ENCODE results near the gene IFITM1.
"Not testable (repeated sequence)": the region's sequence is repeated elsewhere in the genome, so short reads cannot be mapped to it uniquely, and the experiment has no call there.

Gene IFITM1

GRCh38 chr11:319888-320273 lies 6.0 kb downstream of the IFITM1 start:
- not testable (repeated sequence) for H3K36me3 ChIP-seq (ENCODE audit: control insufficient read depth, insufficient read depth, low read length); H3K9me3 ChIP-seq (ENCODE audit: control insufficient read depth, low read length); H3K27me3 ChIP-seq (replicated peaks; ENCODE audit: control insufficient read depth, insufficient read depth, low read length, poor library complexity, severe bottlenecking); DNase-seq
- Histone ChIP-seq H3K27ac (ENCODE audit: insufficient read depth, low read length, poor library complexity, severe bottlenecking) (peak overlapping the region; percentile 58), H3K4me1 (ENCODE audit: control insufficient read depth, insufficient read depth, low read length, poor library complexity, severe bottlenecking) (peaks cover 13% of the 10 kb centered on the region), H3K4me3 (ENCODE audit: insufficient read depth, low read depth, low read length, poor library complexity, severe bottlenecking) (peak overlapping the region; percentile 39)

DNA sequence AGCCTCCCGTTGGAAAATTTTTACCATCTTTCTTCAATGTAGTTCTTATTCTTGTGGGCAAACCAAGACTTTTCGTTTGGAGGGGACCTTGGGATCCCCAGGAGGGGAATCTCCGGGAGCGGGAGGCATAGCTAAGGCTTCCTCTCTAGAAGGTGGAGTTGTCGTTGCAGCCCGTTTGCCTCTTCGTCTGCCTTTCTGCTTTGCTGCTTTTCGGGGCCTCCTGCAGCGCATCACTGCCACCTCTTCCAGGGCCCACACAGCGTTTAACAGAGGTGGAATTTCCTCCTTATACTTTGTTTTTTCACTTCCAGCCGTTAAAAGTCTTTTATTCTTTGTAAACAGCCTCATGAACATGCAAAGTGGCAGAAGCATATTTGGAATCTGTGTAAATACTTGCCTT lies 10.3 kb downstream of the IFITM1 start:
- H3K9me3 ChIP-seq (ENCODE audit: control insufficient read depth, low read length), result no peaks in the 10 kb centered on the region
- H3K4me3 ChIP-seq (ENCODE audit: insufficient read depth, low read depth, low read length, poor library complexity, severe bottlenecking), result no peak overlapping the region
- no peak overlapping the region for H3K27ac ChIP-seq (ENCODE audit: insufficient read depth, low read length, poor library complexity, severe bottlenecking)
- no peaks in the 10 kb centered on the region for H3K36me3 ChIP-seq (ENCODE audit: control insufficient read depth, insufficient read depth, low read length)
- no peaks in the 10 kb centered on the region for H3K27me3 ChIP-seq (replicated peaks; ENCODE audit: control insufficient read depth, insufficient read depth, low read length, poor library complexity, severe bottlenecking)
- H3K4me1 ChIP-seq (ENCODE audit: control insufficient read depth, insufficient read depth, low read length, poor library complexity, severe bottlenecking), result peaks cover 25% of the 10 kb centered on the region
- no peak for DNase-seq

GRCh38 chr11:324593-325517 lies 11.0 kb downstream of the IFITM1 start:
- peaks cover 25% of the 10 kb centered on the region for H3K4me1 ChIP-seq (ENCODE audit: control insufficient read depth, insufficient read depth, low read length, poor library complexity, severe bottlenecking)
- DNase-seq; H3K27ac ChIP-seq (ENCODE audit: insufficient read depth, low read length, poor library complexity, severe bottlenecking); H3K9me3 ChIP-seq (ENCODE audit: control insufficient read depth, low read length); H3K4me3 ChIP-seq (ENCODE audit: insufficient read depth, low read depth, low read length, poor library complexity, severe bottlenecking); H3K27me3 ChIP-seq (replicated peaks; ENCODE audit: control insufficient read depth, insufficient read depth, low read length, poor library complexity, severe bottlenecking); H3K36me3 ChIP-seq (ENCODE audit: control insufficient read depth, insufficient read depth, low read length): not testable (repeated sequence)

DNA sequence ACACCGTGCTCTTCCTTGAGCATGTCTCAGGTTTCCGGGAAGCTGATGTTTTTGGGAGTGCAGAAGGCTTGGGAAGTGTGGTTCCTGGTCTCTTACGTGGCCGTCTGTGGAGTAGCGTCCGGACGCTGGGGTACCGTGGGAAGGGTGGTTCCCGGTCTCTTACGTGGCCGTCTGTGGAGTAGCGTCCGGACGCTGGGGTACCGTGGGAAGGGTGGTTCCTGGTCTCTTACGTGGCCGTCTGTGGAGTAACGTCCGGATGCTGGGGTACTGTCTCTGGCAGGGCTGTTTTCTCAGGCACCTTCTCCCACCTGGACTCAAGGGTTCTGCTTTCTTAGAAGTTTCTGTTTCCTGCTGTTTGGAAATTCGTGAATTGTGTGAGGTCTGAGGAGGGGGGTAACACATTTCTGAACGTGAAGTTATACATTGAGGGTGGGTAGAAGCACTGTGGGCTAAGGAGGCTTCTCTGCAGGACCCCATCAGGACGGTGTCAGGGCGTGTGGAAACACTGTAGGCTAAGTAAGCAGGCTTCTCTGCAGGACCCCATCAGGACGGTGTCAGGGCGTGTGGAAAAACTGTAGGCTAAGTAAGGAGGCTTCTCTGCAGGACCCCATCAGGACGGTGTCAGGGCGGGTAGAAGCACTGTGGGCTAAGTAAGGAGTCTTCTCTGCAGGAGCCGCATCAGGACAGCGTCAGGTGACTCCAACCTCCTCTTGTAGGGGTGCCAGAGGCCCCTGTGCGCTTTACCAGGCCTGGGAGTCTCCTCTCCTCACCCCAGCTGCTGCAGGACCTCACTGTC lies 12.2 kb downstream of the IFITM1 start:
- H3K9me3 ChIP-seq (ENCODE audit: control insufficient read depth, low read length), result no peaks in the 10 kb centered on the region
- H3K4me3 ChIP-seq (ENCODE audit: insufficient read depth, low read depth, low read length, poor library complexity, severe bottlenecking), result no peak overlapping the region
- peaks cover 33% of the 10 kb centered on the region for H3K4me1 ChIP-seq (ENCODE audit: control insufficient read depth, insufficient read depth, low read length, poor library complexity, severe bottlenecking)
- H3K27me3 ChIP-seq (replicated peaks; ENCODE audit: control insufficient read depth, insufficient read depth, low read length, poor library complexity, severe bottlenecking), result no peaks in the 10 kb centered on the region
- no peak for DNase-seq
- H3K36me3 ChIP-seq (ENCODE audit: control insufficient read depth, insufficient read depth, low read length), result no peaks in the 10 kb centered on the region
- peak overlapping the region; percentile 74 for H3K27ac ChIP-seq (ENCODE audit: insufficient read depth, low read length, poor library complexity, severe bottlenecking)

DNA sequence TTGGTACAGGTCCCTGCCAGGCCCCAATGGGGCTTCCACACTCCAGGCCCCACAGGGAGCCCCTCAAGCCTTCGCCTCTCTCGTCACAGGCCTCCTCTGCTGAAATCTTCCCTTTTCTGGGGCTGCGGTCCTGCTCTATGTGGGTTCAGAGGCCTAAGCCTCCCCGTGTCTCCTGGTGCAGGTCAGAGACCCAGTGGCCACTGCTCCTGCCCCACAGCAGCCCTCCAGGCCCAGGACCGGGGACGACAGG lies 12.7 kb downstream of the IFITM1 start:
- Histone ChIP-seq H3K4me1 (ENCODE audit: control insufficient read depth, insufficient read depth, low read length, poor library complexity, severe bottlenecking) (peaks cover 37% of the 10 kb centered on the region), H3K9me3 (ENCODE audit: control insufficient read depth, low read length) (no peaks in the 10 kb centered on the region), H3K36me3 (ENCODE audit: control insufficient read depth, insufficient read depth, low read length) (no peaks in the 10 kb centered on the region), H3K4me3 (ENCODE audit: insufficient read depth, low read depth, low read length, poor library complexity, severe bottlenecking) (no peak overlapping the region), H3K27me3 (replicated peaks; ENCODE audit: control insufficient read depth, insufficient read depth, low read length, poor library complexity, severe bottlenecking) (no peaks in the 10 kb centered on the region), H3K27ac (ENCODE audit: insufficient read depth, low read length, poor library complexity, severe bottlenecking) (peak overlapping the region; percentile 74)
- no peak for DNase-seq

DNA sequence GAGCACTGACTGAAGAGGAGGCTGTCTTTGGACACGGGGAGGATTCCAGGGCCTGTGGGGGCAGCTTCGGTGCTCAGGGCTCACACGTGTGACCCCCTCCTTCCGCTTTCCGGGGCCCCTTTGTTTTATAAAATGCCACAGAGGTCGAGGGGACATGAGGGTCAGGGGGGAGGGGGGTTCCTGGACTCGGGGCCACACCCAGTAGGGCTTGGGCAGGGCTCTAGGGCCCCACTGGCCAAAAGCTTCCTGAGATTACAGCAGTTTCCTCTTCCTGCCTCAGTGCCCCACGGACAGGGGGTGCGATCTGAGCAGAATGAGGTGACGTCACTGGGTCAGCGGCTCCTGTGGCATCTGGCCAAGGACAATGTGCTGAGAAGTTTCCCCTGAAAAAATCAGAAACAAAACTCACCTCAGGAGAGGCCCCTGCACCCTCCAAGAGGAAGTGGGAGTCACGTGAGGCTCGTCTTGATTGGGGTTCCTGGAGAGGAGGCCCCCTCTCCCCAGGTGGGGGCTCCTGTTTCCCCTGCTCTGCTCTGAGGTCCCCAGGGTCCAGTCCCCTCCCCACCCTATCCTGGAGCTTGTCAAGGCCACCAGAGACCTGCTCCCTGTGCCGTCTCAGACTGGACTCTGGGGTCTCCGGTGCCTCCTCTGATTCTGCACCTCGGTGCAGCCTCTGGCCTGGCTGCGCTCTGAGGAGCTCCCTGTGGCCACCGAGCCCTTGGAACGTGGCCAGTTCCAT lies 13.2 kb downstream of the IFITM1 start:
- Histone ChIP-seq H3K4me3 (ENCODE audit: insufficient read depth, low read depth, low read length, poor library complexity, severe bottlenecking) (no peak overlapping the region), H3K4me1 (ENCODE audit: control insufficient read depth, insufficient read depth, low read length, poor library complexity, severe bottlenecking) (peaks cover 37% of the 10 kb centered on the region), H3K27ac (ENCODE audit: insufficient read depth, low read length, poor library complexity, severe bottlenecking) (peak overlapping the region; percentile 74), H3K27me3 (replicated peaks; ENCODE audit: control insufficient read depth, insufficient read depth, low read length, poor library complexity, severe bottlenecking) (no peaks in the 10 kb centered on the region), H3K9me3 (ENCODE audit: control insufficient read depth, low read length) (no peaks in the 10 kb centered on the region), H3K36me3 (ENCODE audit: control insufficient read depth, insufficient read depth, low read length) (no peaks in the 10 kb centered on the region)
- DNase-seq, result peak; percentile 32 to 53 (median 48)

- Histone ChIP-seq H3K9me3 (ENCODE audit: control insufficient read depth, low read length) (no peaks in the 10 kb centered on the region), H3K4me1 (ENCODE audit: control insufficient read depth, insufficient read depth, low read length, poor library complexity, severe bottlenecking) (peaks cover 37% of the 10 kb centered on the region), H3K27me3 (replicated peaks; ENCODE audit: control insufficient read depth, insufficient read depth, low read length, poor library complexity, severe bottlenecking) (no peaks in the 10 kb centered on the region), H3K4me3 (ENCODE audit: insufficient read depth, low read depth, low read length, poor library complexity, severe bottlenecking) (no peak overlapping the region), H3K27ac (ENCODE audit: insufficient read depth, low read length, poor library complexity, severe bottlenecking) (peak overlapping the region; percentile 74), H3K36me3 (ENCODE audit: control insufficient read depth, insufficient read depth, low read length) (no peaks in the 10 kb centered on the region)
- DNase-seq, result no peak
Measured at GRCh38 chr11:327581-327923, 13.7 kb downstream of the IFITM1 start.

- no peaks in the 10 kb centered on the region for H3K36me3 ChIP-seq (ENCODE audit: control insufficient read depth, insufficient read depth, low read length)
- H3K4me3 ChIP-seq (ENCODE audit: insufficient read depth, low read depth, low read length, poor library complexity, severe bottlenecking), result no peak overlapping the region
- H3K27ac ChIP-seq (ENCODE audit: insufficient read depth, low read length, poor library complexity, severe bottlenecking), result no peak overlapping the region
- no peak for DNase-seq
- peaks cover 37% of the 10 kb centered on the region for H3K4me1 ChIP-seq (ENCODE audit: control insufficient read depth, insufficient read depth, low read length, poor library complexity, severe bottlenecking)
- H3K9me3 ChIP-seq (ENCODE audit: control insufficient read depth, low read length), result no peaks in the 10 kb centered on the region
- no peaks in the 10 kb centered on the region for H3K27me3 ChIP-seq (replicated peaks; ENCODE audit: control insufficient read depth, insufficient read depth, low read length, poor library complexity, severe bottlenecking)
Measured at GRCh38 chr11:328012-328411, 14.2 kb downstream of the IFITM1 start.

GRCh38 chr11:328516-329100 lies 14.8 kb downstream of the IFITM1 start:
- peaks cover 37% of the 10 kb centered on the region for H3K4me1 ChIP-seq (ENCODE audit: control insufficient read depth, insufficient read depth, low read length, poor library complexity, severe bottlenecking)
- not testable (repeated sequence) for H3K27ac ChIP-seq (ENCODE audit: insufficient read depth, low read length, poor library complexity, severe bottlenecking); H3K36me3 ChIP-seq (ENCODE audit: control insufficient read depth, insufficient read depth, low read length)

More at GRCh38 chr11:328516-329100, 14.8 kb downstream of the IFITM1 start:
- not testable (repeated sequence) for H3K27me3 ChIP-seq (replicated peaks; ENCODE audit: control insufficient read depth, insufficient read depth, low read length, poor library complexity, severe bottlenecking); H3K4me3 ChIP-seq (ENCODE audit: insufficient read depth, low read depth, low read length, poor library complexity, severe bottlenecking); H3K9me3 ChIP-seq (ENCODE audit: control insufficient read depth, low read length); DNase-seq

Measured in effector memory CD4-positive, alpha-beta T cell (primary cell).